Tibial nerve (tissue), 4 donors: ENCODE measurements around the gene UPK2. TPM values are rescaled to one million over a fixed set of nuclear protein-coding genes. Genes with fewer than 3 reads are reported as not detected.

Source experiments
- DNase-seq, 2 donors: peaks; one replicate each; pipeline ENCODE4 v3.0.0-alpha.2; 2019; ENCODE audit warnings: low spot score in 2 of 2
- H3K27ac ChIP-seq, 4 donors: fragments of 200-600 bp; sonication (generic) in 3 of 4; one replicate each; pipeline ENCODE4 v1.5.1; 2017 to 2019; ENCODE audit warnings: mild to moderate bottlenecking in 1 of 4
- H3K27me3 ChIP-seq, 2 donors: fragments of 200-600 bp; sonication (generic) in 1 of 2; one replicate each; pipeline versions ENCODE4 v1.5.1 to v1.6.0; 2017 to 2019
- H3K36me3 ChIP-seq, 3 donors: fragments of 200-600 bp; sonication (generic); one replicate each; pipeline ENCODE4 v1.5.1; 2018 to 2019
- H3K4me1 ChIP-seq, 4 donors: fragments of 200-600 bp; sonication (generic) in 3 of 4; one replicate each; pipeline ENCODE4 v1.5.1; 2017 to 2019
- H3K4me3 ChIP-seq, 4 donors: fragments of 200-600 bp; sonication (generic) in 3 of 4; one replicate each; pipeline ENCODE4 v1.5.1; 2017 to 2019; ENCODE audit warnings: mild to moderate bottlenecking in 1 of 4, moderate library complexity in 1 of 4
- H3K9me3 ChIP-seq, 4 donors: fragments of 200-600 bp; sonication (generic) in 3 of 4; one replicate each; pipeline ENCODE4 v1.5.1; 2017 to 2019
- EP300 ChIP-seq, 2 donors: sonication (generic); formaldehyde crosslinking; IDR thresholded peaks; one replicate each; pipeline ENCODE4 v1.6.1; 2017; ENCODE audit warnings: antibody characterized with exemption in 2 of 2, mild to moderate bottlenecking in 1 of 2
- POLR2A ChIP-seq, 2 donors: fragments of 450-650 bp; IDR thresholded peaks; one replicate each; pipeline ENCODE4 v1.6.1; 2017; ENCODE audit warnings: antibody characterized with exemption in 2 of 2, mild to moderate bottlenecking in 2 of 2, moderate library complexity in 2 of 2
- WGBS, 2 donors: methylation state at CpG; one replicate each; pipeline ENCODE4 v1.1.5; 2018; 5-methylcytosine and 5-hydroxymethylcytosine counted together
- total RNA-seq, 4 donors: library from RNA; depleted of rRNA; stranded (reverse); fragments of >200 nt; gene quantifications; one replicate each; pipeline ENCODE4 v1.1.0, GENCODE V29; 2016
- TF ChIP-seq, protein P1 (sequence below), 5 experiments: fragments of 200-600 bp in 3 of 5; fragments of 450-650 bp in 2 of 5; sonication (generic) in 3 of 5; IDR thresholded peaks; one replicate each; pipeline ENCODE4 v1.5.1; 2016 to 2019; ENCODE audit warnings: antibody characterized with exemption in 5 of 5, mild to moderate bottlenecking in 3 of 5, moderate library complexity in 2 of 5

The UPK2 gene
- total RNA-seq: not detected

GRCh38 chr11:118956094-118956846 lies at the start of gene UPK2:
UPK2 (plus strand) TSS chr11:118956298; CDS start chr11:118956351, 53 bp downstream.
- Histone ChIP-seq H3K27ac (no peak within 1 kb of the TSS), H3K4me1 (peaks cover 0 to 7% (median 0%) of the 10 kb centered on the region in 4 donors), H3K4me3 (no peak within 1 kb of the TSS), H3K36me3 (no peaks in the 10 kb centered on the region), H3K27me3 (peaks cover 0 to 12% of the 10 kb centered on the region in 2 donors), H3K9me3 (no peaks in the 10 kb centered on the region)
- TF ChIP-seq POLR2A (IDR thresholded peaks at IDR 0.05) (no peak), EP300 (IDR thresholded peaks at IDR 0.05) (no peak)
- TF ChIP-seq, protein P1, sequence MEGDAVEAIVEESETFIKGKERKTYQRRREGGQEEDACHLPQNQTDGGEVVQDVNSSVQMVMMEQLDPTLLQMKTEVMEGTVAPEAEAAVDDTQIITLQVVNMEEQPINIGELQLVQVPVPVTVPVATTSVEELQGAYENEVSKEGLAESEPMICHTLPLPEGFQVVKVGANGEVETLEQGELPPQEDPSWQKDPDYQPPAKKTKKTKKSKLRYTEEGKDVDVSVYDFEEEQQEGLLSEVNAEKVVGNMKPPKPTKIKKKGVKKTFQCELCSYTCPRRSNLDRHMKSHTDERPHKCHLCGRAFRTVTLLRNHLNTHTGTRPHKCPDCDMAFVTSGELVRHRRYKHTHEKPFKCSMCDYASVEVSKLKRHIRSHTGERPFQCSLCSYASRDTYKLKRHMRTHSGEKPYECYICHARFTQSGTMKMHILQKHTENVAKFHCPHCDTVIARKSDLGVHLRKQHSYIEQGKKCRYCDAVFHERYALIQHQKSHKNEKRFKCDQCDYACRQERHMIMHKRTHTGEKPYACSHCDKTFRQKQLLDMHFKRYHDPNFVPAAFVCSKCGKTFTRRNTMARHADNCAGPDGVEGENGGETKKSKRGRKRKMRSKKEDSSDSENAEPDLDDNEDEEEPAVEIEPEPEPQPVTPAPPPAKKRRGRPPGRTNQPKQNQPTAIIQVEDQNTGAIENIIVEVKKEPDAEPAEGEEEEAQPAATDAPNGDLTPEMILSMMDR (IDR thresholded peaks at IDR 0.05): peak; percentile 91 to 99 (median 94)
- DNase-seq: peak; percentile 77 to 86
- 8 to 9% methylated on average over 6 to 7 of the region's 7 CpGs for WGBS, 2 donors

DNA sequence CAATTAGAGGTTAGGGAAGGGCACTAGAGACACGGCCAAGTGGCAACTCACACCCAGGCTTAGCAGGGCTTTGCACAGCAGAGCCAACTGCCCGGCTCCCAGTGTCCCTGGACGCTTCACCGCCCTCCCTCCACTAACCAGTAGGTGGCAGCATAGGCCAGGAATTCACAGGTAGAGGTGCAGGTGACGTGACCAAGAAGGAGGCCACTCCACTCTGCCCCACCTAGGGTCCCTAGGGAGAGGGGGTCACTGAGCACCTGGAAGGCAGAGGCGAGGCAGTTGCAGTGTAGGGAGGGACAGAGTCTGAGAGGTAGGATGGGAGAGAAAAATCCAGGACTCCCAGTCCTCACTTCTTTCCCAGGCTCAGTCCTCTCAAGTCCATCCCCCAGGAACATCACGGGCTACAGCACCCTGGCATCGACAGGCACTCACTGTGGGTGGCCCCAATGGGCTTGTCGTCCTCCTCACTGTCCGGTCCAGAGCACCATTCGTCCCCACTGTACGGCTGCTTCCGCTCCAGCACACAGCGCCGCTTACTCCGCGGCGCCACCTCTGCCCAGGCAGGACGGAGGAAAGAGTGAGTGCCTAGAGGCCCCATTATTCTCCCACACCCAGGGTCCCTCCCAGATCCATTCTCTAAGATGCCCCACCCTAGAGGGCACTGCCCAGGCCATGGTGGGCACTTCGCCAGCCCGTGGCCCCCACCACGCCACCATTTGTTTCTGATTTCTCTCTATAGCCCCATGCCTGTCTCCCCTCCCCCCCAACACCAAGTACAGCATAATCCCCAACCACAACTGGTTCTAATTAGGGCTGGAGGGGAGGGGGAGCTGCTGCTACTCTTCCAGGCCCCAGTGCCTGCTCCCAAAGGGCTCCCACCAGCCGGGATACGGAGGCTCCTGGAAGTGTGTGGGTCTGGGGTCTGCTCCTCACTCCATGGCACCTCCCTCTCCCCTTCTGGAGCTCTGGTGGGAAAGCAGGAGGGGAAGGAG lies 48.8 kb upstream of the UPK2 start:
- peak; percentile 84 to 96 for DNase-seq
- Histone ChIP-seq H3K9me3 (no peaks in the 10 kb centered on the region), H3K4me3 (no peak overlapping the region), H3K36me3 (peaks cover 0 to 52% (median 0%) of the 10 kb centered on the region in 3 donors), H3K27ac (peak overlapping the region in 3 of 4 donors; percentile 88 to 97 (median 97)), H3K4me1 (peaks cover 3 to 57% (median 45%) of the 10 kb centered on the region in 4 donors), H3K27me3 (no peaks in the 10 kb centered on the region)
- 30 to 53% methylated on average over 22 to 24 of the region's 24 CpGs for WGBS, 2 donors
- peak in 1 of 2 donors; percentile 66 for TF ChIP-seq EP300 (IDR thresholded peaks at IDR 0.05)
- TF ChIP-seq, protein P1 (IDR thresholded peaks at IDR 0.05): peak; percentile 80 to 99 (median 85)
- TF ChIP-seq POLR2A (IDR thresholded peaks at IDR 0.05): no peak

- no peak overlapping the region for H3K4me3 ChIP-seq
- DNase-seq: no peak
- TF ChIP-seq, protein P1 (IDR thresholded peaks at IDR 0.05): no peak
- TF ChIP-seq EP300 (IDR thresholded peaks at IDR 0.05) (no peak), POLR2A (IDR thresholded peaks at IDR 0.05) (no peak)
- H3K4me1 ChIP-seq: peaks cover 3 to 66% (median 54%) of the 10 kb centered on the region in 4 donors
- 73 to 78% methylated on average over 13 of the region's 13 CpGs for WGBS, 2 donors
- no peaks in the 10 kb centered on the region for H3K9me3 ChIP-seq
- peak overlapping the region in 3 of 4 donors; percentile 88 to 97 (median 97) for H3K27ac ChIP-seq
- no peaks in the 10 kb centered on the region for H3K27me3 ChIP-seq
- peaks cover 0 to 43% (median 0%) of the 10 kb centered on the region in 3 donors for H3K36me3 ChIP-seq
These were observed 47.8 kb upstream of the UPK2 start for GRCh38 chr11:118908264-118908663.

DNA sequence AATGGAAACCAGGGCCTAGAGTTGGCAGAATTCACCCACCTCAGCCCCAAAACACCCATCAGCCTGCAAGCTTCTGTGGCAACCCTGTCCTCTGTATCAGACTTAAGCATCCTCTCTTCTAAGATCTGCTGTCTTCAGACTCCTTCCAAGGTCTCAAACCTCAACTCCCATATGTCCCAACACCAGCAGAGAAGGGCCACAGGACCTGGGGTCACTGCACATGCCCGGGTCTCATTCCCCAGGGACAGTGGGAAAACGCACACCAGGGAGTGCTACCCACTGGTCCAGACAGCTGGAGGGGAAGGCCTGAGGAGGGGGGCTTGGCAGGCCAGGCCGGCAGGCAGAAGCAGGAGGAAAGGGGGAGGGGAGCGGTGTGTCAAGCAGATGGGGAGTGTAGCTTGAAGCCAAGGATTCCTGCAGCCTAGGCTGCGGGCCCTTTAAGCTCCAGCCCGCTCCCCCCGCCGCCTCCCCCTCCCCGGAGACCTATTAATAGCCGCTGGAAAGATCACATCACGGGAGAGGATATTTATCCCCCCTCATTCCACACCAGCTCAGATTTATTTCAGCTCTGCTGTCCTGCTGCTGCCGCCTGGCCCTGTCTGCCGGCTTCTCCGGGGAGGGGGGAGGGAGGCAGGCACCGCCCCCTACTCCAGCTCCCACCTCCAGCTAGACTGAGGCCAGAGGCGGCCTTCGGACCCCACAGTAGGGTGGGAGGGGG lies 47.0 kb upstream of the UPK2 start:
- 7 to 8% methylated on average over 11 to 15 of the region's 17 CpGs for WGBS, 2 donors
- peak; percentile 77 to 83 for DNase-seq
- peaks cover 0 to 35% (median 0%) of the 10 kb centered on the region in 3 donors for H3K36me3 ChIP-seq
- TF ChIP-seq POLR2A (IDR thresholded peaks at IDR 0.05) (peak; percentile 25 to 51), EP300 (IDR thresholded peaks at IDR 0.05) (peak; percentile 17 to 80)
- TF ChIP-seq, protein P1 (IDR thresholded peaks at IDR 0.05): peak in 2 of 5 experiments; percentile 20 to 36
- no peaks in the 10 kb centered on the region for H3K9me3 ChIP-seq
- H3K4me1 ChIP-seq: peaks cover 3 to 74% (median 62%) of the 10 kb centered on the region in 4 donors
- peak overlapping the region; percentile 25 to 53 (median 40) for H3K4me3 ChIP-seq
- no peaks in the 10 kb centered on the region for H3K27me3 ChIP-seq
- H3K27ac ChIP-seq: peak overlapping the region; percentile 88 to 97 (median 93)
